Liver (tissue), 3 donors: ENCODE results near the gene CDKN2B-AS1.

Experiments
- EGR1 ChIP-seq, 2 donors: IDR thresholded peaks; 2 replicates each; pipeline ENCODE4 v1.6.1; 2016 to 2018; ENCODE audit warnings: antibody characterized with exemption in 2 of 2, low read depth in 2 of 2
- RAD21 ChIP-seq, 2 donors: IDR thresholded peaks; 2 replicates each; pipeline ENCODE4 v1.6.1; 2016; ENCODE audit warnings: antibody characterized with exemption in 2 of 2, mild to moderate bottlenecking in 2 of 2
- RXRA ChIP-seq, 2 donors: IDR thresholded peaks; 2 replicates each; pipeline ENCODE4 v1.6.1; 2017 to 2018; ENCODE audit warnings: antibody characterized with exemption in 2 of 2, mild to moderate bottlenecking in 1 of 2
- SP1 ChIP-seq: IDR thresholded peaks from 2 replicates; pipeline ENCODE4 v1.6.1; 2018; ENCODE audit warnings: antibody characterized with exemption, mild to moderate bottlenecking
- YY1 ChIP-seq: IDR thresholded peaks from 2 replicates; pipeline ENCODE4 v1.6.1; 2016; ENCODE audit warnings: antibody characterized with exemption, mild to moderate bottlenecking
- TF ChIP-seq, protein P1 (sequence below): fragments of 150-350 bp; IDR thresholded peaks from 2 replicates; pipeline ENCODE4 v1.5.1; 2017; ENCODE audit warnings: improper control_type of control experiment, low read depth, low read length; ENCODE audit not compliant: missing input control
- TF ChIP-seq, protein P2 (sequence below): IDR thresholded peaks from 2 replicates; pipeline ENCODE4 v1.6.1; 2016; ENCODE audit warnings: antibody characterized with exemption
- TF ChIP-seq, protein P3 (sequence below): IDR thresholded peaks from 2 replicates; pipeline ENCODE4 v1.6.1; 2016; ENCODE audit warnings: antibody characterized with exemption, mild to moderate bottlenecking
- donor health status: healthy.
- donor health status: healthy.

DNA sequence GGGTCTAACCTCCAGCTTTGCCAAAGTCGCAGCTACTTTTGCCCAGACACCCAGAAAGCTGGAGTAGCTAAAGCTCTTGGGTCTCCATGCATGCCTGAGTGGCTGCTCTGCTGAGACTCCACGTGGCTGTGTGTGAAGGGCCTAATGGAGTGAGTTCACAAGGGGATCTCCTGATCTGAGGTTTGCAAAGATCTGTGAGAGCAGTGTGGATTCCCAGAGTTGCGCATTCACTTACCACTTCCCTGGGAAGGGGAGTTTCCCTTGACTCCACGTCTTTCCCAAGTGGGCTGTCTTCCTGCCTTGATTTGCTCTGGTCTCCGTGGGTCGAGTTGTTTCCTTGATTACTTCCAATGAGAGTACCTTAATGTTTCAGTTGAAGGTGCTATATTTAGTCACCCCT, 32.1 kb downstream of the CDKN2B-AS1 start:
- TF ChIP-seq, protein P1, sequence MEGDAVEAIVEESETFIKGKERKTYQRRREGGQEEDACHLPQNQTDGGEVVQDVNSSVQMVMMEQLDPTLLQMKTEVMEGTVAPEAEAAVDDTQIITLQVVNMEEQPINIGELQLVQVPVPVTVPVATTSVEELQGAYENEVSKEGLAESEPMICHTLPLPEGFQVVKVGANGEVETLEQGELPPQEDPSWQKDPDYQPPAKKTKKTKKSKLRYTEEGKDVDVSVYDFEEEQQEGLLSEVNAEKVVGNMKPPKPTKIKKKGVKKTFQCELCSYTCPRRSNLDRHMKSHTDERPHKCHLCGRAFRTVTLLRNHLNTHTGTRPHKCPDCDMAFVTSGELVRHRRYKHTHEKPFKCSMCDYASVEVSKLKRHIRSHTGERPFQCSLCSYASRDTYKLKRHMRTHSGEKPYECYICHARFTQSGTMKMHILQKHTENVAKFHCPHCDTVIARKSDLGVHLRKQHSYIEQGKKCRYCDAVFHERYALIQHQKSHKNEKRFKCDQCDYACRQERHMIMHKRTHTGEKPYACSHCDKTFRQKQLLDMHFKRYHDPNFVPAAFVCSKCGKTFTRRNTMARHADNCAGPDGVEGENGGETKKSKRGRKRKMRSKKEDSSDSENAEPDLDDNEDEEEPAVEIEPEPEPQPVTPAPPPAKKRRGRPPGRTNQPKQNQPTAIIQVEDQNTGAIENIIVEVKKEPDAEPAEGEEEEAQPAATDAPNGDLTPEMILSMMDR = no peak
- TF ChIP-seq YY1 (no peak), RAD21 (IDR thresholded peaks at IDR 0.05) (no peak), SP1 (no peak), EGR1 (IDR thresholded peaks at IDR 0.05; ENCODE audit: low read depth in 2 of 2) (no peak), RXRA (IDR thresholded peaks at IDR 0.05) (no peak)
- TF ChIP-seq, protein P2, sequence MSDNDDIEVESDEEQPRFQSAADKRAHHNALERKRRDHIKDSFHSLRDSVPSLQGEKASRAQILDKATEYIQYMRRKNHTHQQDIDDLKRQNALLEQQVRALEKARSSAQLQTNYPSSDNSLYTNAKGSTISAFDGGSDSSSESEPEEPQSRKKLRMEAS = no peak
- TF ChIP-seq, protein P3, sequence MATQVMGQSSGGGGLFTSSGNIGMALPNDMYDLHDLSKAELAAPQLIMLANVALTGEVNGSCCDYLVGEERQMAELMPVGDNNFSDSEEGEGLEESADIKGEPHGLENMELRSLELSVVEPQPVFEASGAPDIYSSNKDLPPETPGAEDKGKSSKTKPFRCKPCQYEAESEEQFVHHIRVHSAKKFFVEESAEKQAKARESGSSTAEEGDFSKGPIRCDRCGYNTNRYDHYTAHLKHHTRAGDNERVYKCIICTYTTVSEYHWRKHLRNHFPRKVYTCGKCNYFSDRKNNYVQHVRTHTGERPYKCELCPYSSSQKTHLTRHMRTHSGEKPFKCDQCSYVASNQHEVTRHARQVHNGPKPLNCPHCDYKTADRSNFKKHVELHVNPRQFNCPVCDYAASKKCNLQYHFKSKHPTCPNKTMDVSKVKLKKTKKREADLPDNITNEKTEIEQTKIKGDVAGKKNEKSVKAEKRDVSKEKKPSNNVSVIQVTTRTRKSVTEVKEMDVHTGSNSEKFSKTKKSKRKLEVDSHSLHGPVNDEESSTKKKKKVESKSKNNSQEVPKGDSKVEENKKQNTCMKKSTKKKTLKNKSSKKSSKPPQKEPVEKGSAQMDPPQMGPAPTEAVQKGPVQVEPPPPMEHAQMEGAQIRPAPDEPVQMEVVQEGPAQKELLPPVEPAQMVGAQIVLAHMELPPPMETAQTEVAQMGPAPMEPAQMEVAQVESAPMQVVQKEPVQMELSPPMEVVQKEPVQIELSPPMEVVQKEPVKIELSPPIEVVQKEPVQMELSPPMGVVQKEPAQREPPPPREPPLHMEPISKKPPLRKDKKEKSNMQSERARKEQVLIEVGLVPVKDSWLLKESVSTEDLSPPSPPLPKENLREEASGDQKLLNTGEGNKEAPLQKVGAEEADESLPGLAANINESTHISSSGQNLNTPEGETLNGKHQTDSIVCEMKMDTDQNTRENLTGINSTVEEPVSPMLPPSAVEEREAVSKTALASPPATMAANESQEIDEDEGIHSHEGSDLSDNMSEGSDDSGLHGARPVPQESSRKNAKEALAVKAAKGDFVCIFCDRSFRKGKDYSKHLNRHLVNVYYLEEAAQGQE = no peak
